ENCODE measurements around the gene EFNA5. TPM values are rescaled to one million over a fixed set of nuclear protein-coding genes. Genes with fewer than 3 reads are reported as not detected.

Gene EFNA5
- total and polyA plus RNA-seq, 2 of the 13 experiments (the other 11 are each of a cell fraction or from before 2014, with no cell fraction given): not detected

DNA sequence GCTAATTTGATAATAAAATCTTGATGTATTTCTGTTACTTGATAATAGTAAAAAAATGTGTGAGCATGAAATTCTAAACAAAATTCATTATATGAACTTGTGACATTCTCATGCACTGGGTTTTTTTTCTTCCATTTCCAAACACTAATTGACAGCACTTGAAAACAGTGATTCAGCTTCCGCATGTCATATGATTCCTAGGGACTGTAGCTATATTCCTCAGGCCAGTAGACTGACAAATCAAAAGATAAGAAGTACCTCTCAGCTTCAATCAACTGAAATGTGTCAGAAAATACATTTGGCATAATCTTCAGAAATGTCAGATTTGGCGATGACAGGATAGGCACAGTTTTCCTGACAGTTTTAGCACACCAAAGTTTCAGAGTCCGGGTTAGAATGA is 52.5 kb downstream of the EFNA5 start:
- H3K27me3 ChIP-seq (ENCODE audit: control insufficient read depth in 1 of 2, insufficient read depth in 2 of 2, low read length in 2 of 2): no peaks in the 10 kb centered on the region
- no peaks in the 10 kb centered on the region for H3K79me2 ChIP-seq (ENCODE audit: insufficient read depth, low read length)
- in situ Hi-C loops (cut with HindIII; ENCODE audit: extremely low pct_ligation_motif_present, low pct_unique_long_range_greater_than_20kb): no loop called here
- DNase-seq (ENCODE audit: low spot score): no peak
- H3K36me3 ChIP-seq (replicated peaks in 1 of 2; ENCODE audit: control insufficient read depth in 1 of 2, insufficient read depth in 2 of 2, low read length in 2 of 2): no peaks in the 10 kb centered on the region
- no peak overlapping the region for H3K27ac ChIP-seq (ENCODE audit: extremely low read length, insufficient read depth, low read length)
- TF ChIP-seq, protein P1, sequence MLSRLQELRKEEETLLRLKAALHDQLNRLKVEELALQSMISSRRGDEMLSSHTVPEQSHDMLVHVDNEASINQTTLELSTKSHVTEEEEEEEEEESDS (CRISPR knock-in tag; IDR thresholded peaks at IDR 0.05; ENCODE audit: borderline replicate concordance): no peak
- TF ChIP-seq MBD4 (IDR thresholded peaks at IDR 0.05; ENCODE audit: borderline replicate concordance, low read length) (no peak), ZMYM3 (CRISPR knock-in tag; IDR thresholded peaks at IDR 0.05) (no peak), RXRB (CRISPR knock-in tag; IDR thresholded peaks at IDR 0.05; ENCODE audit: borderline replicate concordance) (no peak), GATAD2A (CRISPR knock-in tag; IDR thresholded peaks at IDR 0.05) (no peak), REL (CRISPR knock-in tag; conservative IDR thresholded peaks at IDR 0.05) (no peak), ZNF878 (CRISPR knock-in tag; IDR thresholded peaks at IDR 0.05) (no peak)
- TF ChIP-seq, protein P2, sequence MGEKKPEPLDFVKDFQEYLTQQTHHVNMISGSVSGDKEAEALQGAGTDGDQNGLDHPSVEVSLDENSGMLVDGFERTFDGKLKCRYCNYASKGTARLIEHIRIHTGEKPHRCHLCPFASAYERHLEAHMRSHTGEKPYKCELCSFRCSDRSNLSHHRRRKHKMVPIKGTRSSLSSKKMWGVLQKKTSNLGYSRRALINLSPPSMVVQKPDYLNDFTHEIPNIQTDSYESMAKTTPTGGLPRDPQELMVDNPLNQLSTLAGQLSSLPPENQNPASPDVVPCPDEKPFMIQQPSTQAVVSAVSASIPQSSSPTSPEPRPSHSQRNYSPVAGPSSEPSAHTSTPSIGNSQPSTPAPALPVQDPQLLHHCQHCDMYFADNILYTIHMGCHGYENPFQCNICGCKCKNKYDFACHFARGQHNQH (CRISPR knock-in tag; IDR thresholded peaks at IDR 0.05): no peak
- TF ChIP-seq, protein P3, sequence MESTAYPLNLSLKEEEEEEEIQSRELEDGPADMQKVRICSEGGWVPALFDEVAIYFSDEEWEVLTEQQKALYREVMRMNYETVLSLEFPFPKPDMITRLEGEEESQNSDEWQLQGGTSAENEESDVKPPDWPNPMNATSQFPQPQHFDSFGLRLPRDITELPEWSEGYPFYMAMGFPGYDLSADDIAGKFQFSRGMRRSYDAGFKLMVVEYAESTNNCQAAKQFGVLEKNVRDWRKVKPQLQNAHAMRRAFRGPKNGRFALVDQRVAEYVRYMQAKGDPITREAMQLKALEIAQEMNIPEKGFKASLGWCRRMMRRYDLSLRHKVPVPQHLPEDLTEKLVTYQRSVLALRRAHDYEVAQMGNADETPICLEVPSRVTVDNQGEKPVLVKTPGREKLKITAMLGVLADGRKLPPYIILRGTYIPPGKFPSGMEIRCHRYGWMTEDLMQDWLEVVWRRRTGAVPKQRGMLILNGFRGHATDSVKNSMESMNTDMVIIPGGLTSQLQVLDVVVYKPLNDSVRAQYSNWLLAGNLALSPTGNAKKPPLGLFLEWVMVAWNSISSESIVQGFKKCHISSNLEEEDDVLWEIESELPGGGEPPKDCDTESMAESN (CRISPR knock-in tag; conservative IDR thresholded peaks at IDR 0.05): no peak
- no peak overlapping the region for H2AFZ ChIP-seq (ENCODE audit: low read length)
- no peak for ATAC-seq
- H3K9ac ChIP-seq (ENCODE audit: insufficient read depth, low read depth, low read length): no peak overlapping the region
- H4K20me1 ChIP-seq (ENCODE audit: insufficient read depth, low read length): no peaks in the 10 kb centered on the region
- ChIA-PET CTCF (ENCODE audit: low intra/inter-chr PET ratio, low total read pairs) (no interaction called here), POLR2A (no interaction called here)
- no peaks in the 10 kb centered on the region for H3K9me3 ChIP-seq (ENCODE audit: low read length)
- no peak overlapping the region for H3K4me3 ChIP-seq (replicated peaks in 1 of 3; ENCODE audit: insufficient read depth in 1 of 3, low read depth in 2 of 3, low read length in 3 of 3)
- FAIRE-seq: no peak
- intact Hi-C loops (cut with micrococcal nuclease; ENCODE audit: unreplicated experiment): no loop called here
- 17% methylated on average over 3 of the region's 3 CpGs for WGBS (ENCODE audit: low lambda C conversion rate)
- H3K4me2 ChIP-seq (ENCODE audit: low read depth, low read length): no peak overlapping the region
- no TSS peak for BruUV-seq (replicated peaks)
- no peaks in the 10 kb centered on the region for H3K4me1 ChIP-seq (ENCODE audit: insufficient read depth, low read length)

Measured in HepG2 (cell line).